Naive thymus-derived CD4-positive, alpha-beta T cell (primary cell): ENCODE data around the gene FOXQ1. TPM values are rescaled to one million over a fixed set of nuclear protein-coding genes. Genes with fewer than 3 reads are reported as not detected.

Experiments
- ATAC-seq: fragments of 150-1000 bp; cut with Tn5 transposase; 2 replicates; pipeline ENCODE4 v1.10.0; 2021; ENCODE audit warnings: mild to moderate bottlenecking, moderate library complexity
- CTCF ChIA-PET: fragments of 350-600 bp; sonication (Branson Sonifier 250); formaldehyde crosslinking; loops from one replicate; lab custom pipeline; 2021; ENCODE audit warnings: antibody characterized with exemption; lab: Charles Lee
- POLR2A ChIA-PET: fragments of 350-600 bp; sonication (Branson Sonifier 250); formaldehyde crosslinking; loops from one replicate; lab custom pipeline; 2021; ENCODE audit warnings: antibody characterized with exemption, inconsistent platforms; lab: Charles Lee
- DNase-seq, 9 donors: peaks; one replicate each; pipeline versions ENCODE4 v3.0.0 to v3.0.0-alpha.2; 2020 to 2022; ENCODE audit warnings: mixed read lengths in 1 of 9
- H3K27ac ChIP-seq: one replicate; pipeline ENCODE4 v1.7.0; 2013; ENCODE audit warnings: mild to moderate bottlenecking, low read depth, low read length, moderate library complexity
- H3K27me3 ChIP-seq, 2 donors: one replicate each; pipeline ENCODE4 v1.7.0; 2013; ENCODE audit warnings: low read length in 2 of 2, mild to moderate bottlenecking in 2 of 2, moderate library complexity in 2 of 2; ENCODE audit not compliant: control insufficient read depth in 2 of 2, insufficient read depth in 2 of 2
- H3K36me3 ChIP-seq, 3 experiments: 1 replicate in 2 of 3; 2 replicates in 1 of 3; pipeline ENCODE4 v1.7.0; 2013; ENCODE audit warnings: low read length in 3 of 3, mild to moderate bottlenecking in 3 of 3, moderate library complexity in 1 of 3; ENCODE audit not compliant: insufficient read depth in 3 of 3, control insufficient read depth in 2 of 3
- H3K4me1 ChIP-seq, 2 donors: one replicate each; pipeline ENCODE4 v1.7.0; 2013; ENCODE audit warnings: low read length in 2 of 2, mild to moderate bottlenecking in 2 of 2, moderate library complexity in 1 of 2; ENCODE audit not compliant: control insufficient read depth in 2 of 2, insufficient read depth in 2 of 2
- H3K4me3 ChIP-seq: 2 replicates; pipeline ENCODE4 v1.7.0; 2013; ENCODE audit warnings: mild to moderate bottlenecking, low read length
- H3K9me3 ChIP-seq, 3 experiments: 1 replicate in 2 of 3; 2 replicates in 1 of 3; pipeline ENCODE4 v1.7.0; 2013; ENCODE audit warnings: low read length in 3 of 3; ENCODE audit not compliant: control insufficient read depth in 2 of 3
- H3K27ac Mint-ChIP-seq, 9 donors: one replicate each; pipeline ENCODE4 v1.8.0; 2020 to 2022; ENCODE audit warnings: mixed read lengths in 9 of 9, mild to moderate bottlenecking in 8 of 9, moderate library complexity in 5 of 9, inconsistent platforms in 2 of 9
- H3K27me3 Mint-ChIP-seq, 5 donors: one replicate each; pipeline ENCODE4 v1.8.0; 2021 to 2022; ENCODE audit warnings: mixed read lengths in 5 of 5, mild to moderate bottlenecking in 1 of 5
- H3K36me3 Mint-ChIP-seq, 5 donors: one replicate each; pipeline ENCODE4 v1.8.0; 2020 to 2022; ENCODE audit warnings: mixed read lengths in 5 of 5, mild to moderate bottlenecking in 3 of 5, inconsistent platforms in 1 of 5
- H3K4me1 Mint-ChIP-seq, 7 donors: one replicate each; pipeline ENCODE4 v1.8.0; 2020 to 2022; ENCODE audit warnings: mixed read lengths in 7 of 7, mild to moderate bottlenecking in 3 of 7, inconsistent platforms in 1 of 7
- H3K4me3 Mint-ChIP-seq, 10 donors: one replicate each; pipeline ENCODE4 v1.8.0; 2020 to 2022; ENCODE audit warnings: mild to moderate bottlenecking in 10 of 10, mixed read lengths in 10 of 10, moderate library complexity in 6 of 10, inconsistent platforms in 2 of 10
- H3K9me3 Mint-ChIP-seq, 11 donors: one replicate each; pipeline ENCODE4 v1.8.0; 2020 to 2022; ENCODE audit warnings: mixed read lengths in 11 of 11, mild to moderate bottlenecking in 4 of 11, inconsistent platforms in 1 of 11, moderate library complexity in 1 of 11
- intact Hi-C, 2 donors: fragments of 100-400 bp; cut with micrococcal nuclease; formaldehyde crosslinking; loops; one replicate each; pipeline ENCODE4 v1.15.1; 2023
- polyA plus RNA-seq, 2 donors: library from polyadenylated mRNA; unstranded; fragments of 300-500 nt; fragmentation: Illumina TruSeq; gene quantifications; one replicate each; pipeline ENCODE4 v1.2.3, GENCODE V29; 2021
- total RNA-seq, 6 experiments: library from RNA in 5 of 6; stranded (reverse) in 5 of 6; gene quantifications; 1 replicate in 5 of 6; 2 replicates in 1 of 6; pipeline ENCODE4 v1.2.3 and lab custom pipeline; 2021 to 2026

The FOXQ1 gene
- total and polyA plus RNA-seq, 7 experiments from 2014 or later: not detected

DNA sequence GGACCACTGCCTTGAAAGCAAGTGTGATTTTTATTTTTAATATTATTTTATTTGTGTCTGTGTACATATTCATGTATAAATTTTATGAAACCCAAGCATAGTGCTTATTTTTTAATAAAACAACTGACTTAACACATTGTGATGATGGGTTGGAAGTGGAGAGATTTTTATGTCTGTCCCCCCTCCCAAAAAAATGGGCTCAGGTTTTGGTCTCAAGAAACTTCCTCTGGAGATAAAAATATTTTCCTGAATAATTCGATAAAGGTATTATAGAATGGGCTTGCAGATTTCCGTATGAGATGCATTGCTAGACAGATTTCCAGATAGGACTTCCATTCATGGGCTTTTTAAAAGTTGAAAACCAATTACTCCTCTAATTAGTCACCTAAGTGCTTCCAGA lies 2.7 kb downstream of the FOXQ1 start:
- H3K4me1 ChIP-seq: no peaks in the 10 kb centered on the region
- H3K4me3 ChIP-seq: no peak overlapping the region
- H3K27me3 ChIP-seq: peaks cover 3 to 8% of the 10 kb centered on the region in 2 donors
- H3K36me3 ChIP-seq: no peaks in the 10 kb centered on the region
- H3K4me1 Mint-ChIP-seq: peaks cover 21 to 45% (median 32%) of the 10 kb centered on the region in 7 donors
- no peak overlapping the region for H3K27ac Mint-ChIP-seq
- H3K27ac ChIP-seq: no peak overlapping the region
- peaks cover 49 to 60% (median 56%) of the 10 kb centered on the region in 5 donors for H3K27me3 Mint-ChIP-seq
- peaks cover 0 to 8% (median 2%) of the 10 kb centered on the region in 5 donors for H3K36me3 Mint-ChIP-seq
- DNase-seq (no peak), ATAC-seq (no peak)
- ChIA-PET CTCF (interaction anchor here (0.6 kb wide), 1 partner anchor 125 kb away, joined by 6 read pairs; no protein-coding TSS in a partner anchor), POLR2A (no interaction called here)
- intact Hi-C loops: loop anchor here in 1 of 2 donors (2.0 to 5.0 kb wide), 3 partner anchors 78 to 517 kb away; no protein-coding TSS in a partner anchor
- no peaks in the 10 kb centered on the region for H3K9me3 ChIP-seq
- peak overlapping the region in 3 of 10 donors; percentile 5 to 85 (median 70) for H3K4me3 Mint-ChIP-seq
- peaks cover 0 to 13% (median 4%) of the 10 kb centered on the region in 11 donors for H3K9me3 Mint-ChIP-seq

DNA sequence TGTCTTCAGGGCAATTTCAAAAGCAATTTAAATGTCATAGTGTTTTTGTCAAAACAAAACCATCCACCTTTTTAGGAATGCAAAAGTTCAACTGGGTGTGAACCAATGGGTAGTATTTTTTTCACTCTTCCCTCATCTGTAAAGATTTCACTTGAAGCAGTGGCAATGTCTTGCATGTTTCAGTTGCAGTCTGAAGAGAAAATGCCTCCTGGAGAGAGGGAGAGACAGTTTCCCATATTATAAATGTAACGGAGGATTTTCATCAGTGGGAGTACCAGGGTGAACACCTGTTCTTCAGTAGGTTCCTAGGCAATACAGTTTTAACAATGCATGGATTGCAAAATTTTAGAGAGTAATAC lies 3.3 kb downstream of the FOXQ1 start:
- Mint-ChIP-seq H3K4me1 (peaks cover 21 to 45% (median 32%) of the 10 kb centered on the region in 7 donors), H3K27ac (peak overlapping the region in 2 of 9 donors; percentile 50 to 54), H3K27me3 (peaks cover 43 to 54% (median 51%) of the 10 kb centered on the region in 5 donors), H3K9me3 (peaks cover 0 to 13% (median 4%) of the 10 kb centered on the region in 11 donors), H3K4me3 (peak overlapping the region in 9 of 10 donors; percentile 63 to 85 (median 78)), H3K36me3 (peaks cover 0 to 8% (median 2%) of the 10 kb centered on the region in 5 donors)
- Histone ChIP-seq H3K4me1 (no peaks in the 10 kb centered on the region), H3K27ac (no peak overlapping the region), H3K27me3 (peaks cover 0 to 8% of the 10 kb centered on the region in 2 donors), H3K36me3 (no peaks in the 10 kb centered on the region), H3K4me3 (no peak overlapping the region), H3K9me3 (no peaks in the 10 kb centered on the region)
- no peak for DNase-seq
- intact Hi-C loops: loop anchor here in 1 of 2 donors (2.0 kb wide), 1 partner anchor 78 kb away; no protein-coding TSS in a partner anchor
- ATAC-seq: no peak
- POLR2A ChIA-PET: no interaction called here
- CTCF ChIA-PET: interaction anchor here (0.6 kb wide), 1 partner anchor 125 kb away, joined by 6 read pairs; no protein-coding TSS in a partner anchor

DNA sequence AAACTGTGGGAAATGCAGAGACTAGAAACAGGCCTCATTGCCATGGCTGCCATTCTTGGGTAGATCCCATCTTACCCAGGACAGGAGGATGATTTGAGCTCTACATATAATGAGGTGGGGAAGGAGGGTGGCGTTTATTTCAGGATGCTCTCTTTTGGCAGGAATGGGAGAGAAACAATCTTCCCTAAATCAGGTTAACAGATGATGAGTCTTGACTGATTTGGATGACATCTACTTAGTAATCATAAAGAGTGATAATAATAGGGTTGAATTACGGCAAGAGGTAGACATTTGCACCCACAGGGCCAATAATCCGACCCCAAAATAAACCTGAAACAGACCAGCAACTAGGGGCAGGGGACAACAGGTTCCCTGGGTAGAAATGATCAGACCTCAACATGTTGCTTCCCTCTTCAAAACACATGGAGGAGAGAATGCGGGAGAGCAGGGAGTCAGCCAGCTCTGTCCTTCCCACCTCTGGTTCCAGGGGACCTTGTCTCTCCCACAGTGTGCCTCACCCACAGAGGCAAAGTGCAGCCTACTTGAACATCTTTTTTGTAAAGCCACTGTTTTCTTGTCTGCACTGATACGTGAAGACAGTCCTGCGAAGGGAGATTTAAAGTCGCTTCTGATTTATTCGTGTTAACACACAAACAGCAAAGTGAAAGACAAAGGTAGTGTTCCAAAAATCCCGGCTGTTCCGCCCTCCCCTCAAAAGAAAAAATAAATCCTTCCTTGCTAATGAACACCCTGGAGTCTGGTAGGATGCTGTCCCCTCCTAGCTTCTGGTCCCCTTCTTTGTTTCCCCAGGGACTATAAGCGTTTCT lies 3.9 kb downstream of the FOXQ1 start:
- ChIA-PET POLR2A (no interaction called here), CTCF (interaction anchor here (0.6 kb wide), 1 partner anchor 124 kb away, joined by 6 read pairs; no protein-coding TSS in a partner anchor)
- Histone ChIP-seq H3K36me3 (no peaks in the 10 kb centered on the region), H3K4me1 (no peaks in the 10 kb centered on the region), H3K27me3 (peaks cover 0 to 8% of the 10 kb centered on the region in 2 donors), H3K27ac (no peak overlapping the region), H3K4me3 (no peak overlapping the region), H3K9me3 (no peaks in the 10 kb centered on the region)
- Mint-ChIP-seq H3K9me3 (peaks cover 0 to 13% (median 4%) of the 10 kb centered on the region in 11 donors), H3K27ac (peak overlapping the region in 2 of 9 donors; percentile 50 to 54), H3K36me3 (peaks cover 0 to 8% (median 2%) of the 10 kb centered on the region in 5 donors), H3K27me3 (peaks cover 37 to 48% (median 45%) of the 10 kb centered on the region in 5 donors), H3K4me3 (peak overlapping the region; percentile 36 to 85 (median 78)), H3K4me1 (peaks cover 16 to 40% (median 28%) of the 10 kb centered on the region in 7 donors)
- ATAC-seq: no peak
- intact Hi-C loops: loop anchor here in 1 of 2 donors (2.0 kb wide), 1 partner anchor 77 kb away; no protein-coding TSS in a partner anchor
- DNase-seq: no peak

DNA sequence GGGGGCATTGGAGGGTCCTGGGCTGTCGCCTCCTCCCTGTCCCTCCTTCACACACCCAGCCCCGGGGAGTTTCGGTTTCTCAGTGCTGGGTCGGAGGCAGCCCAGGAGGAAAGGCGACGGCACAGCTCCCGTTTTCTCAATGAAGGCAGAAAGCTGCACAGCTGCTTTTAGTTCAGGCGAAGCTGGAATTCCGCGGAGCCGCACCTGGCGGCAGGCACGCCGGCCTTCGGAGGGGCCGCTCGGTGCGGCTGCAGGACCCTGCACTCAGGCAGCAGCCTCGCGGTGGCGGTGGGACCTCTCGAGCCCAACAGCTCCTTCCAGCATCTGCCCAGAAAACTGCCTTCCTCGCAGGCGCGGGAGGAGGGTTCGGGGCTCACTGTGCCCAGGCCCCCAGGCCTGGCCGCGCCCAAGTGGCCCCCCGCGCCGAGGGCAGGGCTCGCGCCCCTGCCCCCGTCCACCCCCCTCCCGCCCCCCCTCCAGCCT lies 4.6 kb downstream of the FOXQ1 start:
- H3K36me3 Mint-ChIP-seq: peaks cover 0 to 8% (median 0%) of the 10 kb centered on the region in 5 donors
- H3K27ac ChIP-seq: no peak overlapping the region
- H3K4me1 Mint-ChIP-seq: peaks cover 11 to 34% (median 22%) of the 10 kb centered on the region in 7 donors
- no peaks in the 10 kb centered on the region for H3K36me3 ChIP-seq
- H3K4me1 ChIP-seq: no peaks in the 10 kb centered on the region
- CTCF ChIA-PET: no interaction called here
- H3K27ac Mint-ChIP-seq: no peak overlapping the region
- POLR2A ChIA-PET: no interaction called here
- H3K27me3 Mint-ChIP-seq: peaks cover 31 to 41% (median 38%) of the 10 kb centered on the region in 5 donors
- H3K9me3 ChIP-seq: no peaks in the 10 kb centered on the region
- peak overlapping the region; percentile 53 for H3K4me3 ChIP-seq
- H3K9me3 Mint-ChIP-seq: peaks cover 0 to 13% (median 4%) of the 10 kb centered on the region in 11 donors
- H3K27me3 ChIP-seq: peaks cover 0 to 8% of the 10 kb centered on the region in 2 donors
- H3K4me3 Mint-ChIP-seq: peak overlapping the region in 7 of 10 donors; percentile 36 to 85 (median 77)
- intact Hi-C loops: no loop called here
- ATAC-seq (no peak), DNase-seq (peak in 1 of 9 donors; percentile 22)

DNA sequence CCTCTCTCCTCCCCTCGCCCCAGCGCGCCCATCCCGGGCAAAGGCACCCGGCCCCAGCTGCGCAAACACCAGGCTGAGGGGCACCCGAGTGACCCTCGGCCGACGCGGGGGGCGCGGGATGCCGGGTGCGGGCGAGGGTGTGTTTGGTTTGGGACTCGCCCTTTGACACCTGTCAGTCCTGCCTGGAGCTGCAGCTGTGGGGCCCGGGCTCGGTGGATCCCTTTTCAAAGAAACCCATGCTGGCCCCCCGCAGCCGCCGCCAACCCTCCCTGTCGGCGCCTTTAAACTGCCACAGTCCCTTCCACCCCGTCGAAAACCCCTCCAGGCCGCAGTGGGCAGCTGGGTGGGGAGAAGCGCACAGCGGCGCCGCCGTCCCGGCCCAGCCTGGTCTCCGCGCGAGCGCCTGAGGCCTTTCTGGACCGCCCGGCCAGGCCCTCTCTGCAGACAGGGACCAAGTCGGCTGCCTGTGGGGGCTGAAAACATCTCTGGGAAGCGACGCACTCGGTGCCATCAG lies 5.5 kb downstream of the FOXQ1 start:
- ATAC-seq: no peak
- Histone ChIP-seq H3K9me3 (no peaks in the 10 kb centered on the region), H3K27me3 (peaks cover 0 to 8% of the 10 kb centered on the region in 2 donors), H3K4me1 (no peaks in the 10 kb centered on the region), H3K36me3 (no peaks in the 10 kb centered on the region), H3K4me3 (no peak overlapping the region), H3K27ac (no peak overlapping the region)
- H3K9me3 Mint-ChIP-seq: peaks cover 0 to 13% (median 4%) of the 10 kb centered on the region in 11 donors
- H3K36me3 Mint-ChIP-seq: peaks cover 0 to 8% (median 0%) of the 10 kb centered on the region in 5 donors
- no peak for DNase-seq
- intact Hi-C loops: no loop called here
- peak overlapping the region in 3 of 10 donors; percentile 60 to 64 (median 62) for H3K4me3 Mint-ChIP-seq
- ChIA-PET POLR2A (no interaction called here), CTCF (no interaction called here)
- H3K27me3 Mint-ChIP-seq: peaks cover 34 to 43% (median 41%) of the 10 kb centered on the region in 5 donors
- H3K4me1 Mint-ChIP-seq: peaks cover 10 to 31% (median 18%) of the 10 kb centered on the region in 7 donors
- no peak overlapping the region for H3K27ac Mint-ChIP-seq

DNA sequence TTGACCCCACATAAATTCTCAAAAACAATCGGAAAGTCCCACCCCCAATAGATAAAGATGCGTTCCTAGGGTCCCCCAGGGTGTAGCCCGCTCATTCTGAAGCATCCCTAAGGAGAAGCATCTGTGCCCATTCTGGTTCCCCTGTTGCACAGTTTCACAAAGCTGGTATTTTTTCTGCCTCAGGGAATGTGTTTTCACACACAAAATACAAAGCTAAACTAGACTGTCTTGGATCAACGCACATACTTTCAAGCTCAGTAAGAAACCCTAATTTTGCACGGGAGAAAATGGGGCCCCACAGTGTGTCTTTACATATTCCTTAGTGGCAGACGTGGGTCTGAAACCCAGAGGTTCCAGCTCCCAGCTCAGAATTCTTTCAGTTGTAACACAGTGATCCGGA lies 6.1 kb downstream of the FOXQ1 start:
- peaks cover 0 to 8% (median 0%) of the 10 kb centered on the region in 5 donors for H3K36me3 Mint-ChIP-seq
- peaks cover 0 to 8% of the 10 kb centered on the region in 2 donors for H3K27me3 ChIP-seq
- DNase-seq: no peak
- intact Hi-C loops: no loop called here
- H3K4me1 ChIP-seq: no peaks in the 10 kb centered on the region
- no peak overlapping the region for H3K4me3 ChIP-seq
- H3K27ac Mint-ChIP-seq: no peak overlapping the region
- ATAC-seq: no peak
- H3K27me3 Mint-ChIP-seq: peaks cover 36 to 46% (median 43%) of the 10 kb centered on the region in 5 donors
- H3K4me3 Mint-ChIP-seq: peak overlapping the region; percentile 29 to 68 (median 52)
- ChIA-PET CTCF (no interaction called here), POLR2A (no interaction called here)
- H3K9me3 Mint-ChIP-seq: peaks cover 0 to 13% (median 4%) of the 10 kb centered on the region in 11 donors
- H3K4me1 Mint-ChIP-seq: peaks cover 10 to 29% (median 17%) of the 10 kb centered on the region in 7 donors
- no peaks in the 10 kb centered on the region for H3K36me3 ChIP-seq
- no peak overlapping the region for H3K27ac ChIP-seq
- H3K9me3 ChIP-seq: no peaks in the 10 kb centered on the region
